Kidney glomerular epithelial cell (primary cell): ENCODE data around the gene ADAMTS16.

Experiments
- DNase-seq: peaks from one replicate; lab custom pipeline; 2025; lab: John Stamatoyannopoulos, UW

ADAMTS16 gene

GRCh38 chr5:5344606-5345005, 204.5 kb downstream of the ADAMTS16 start:
- no peak for DNase-seq

GRCh38 chr5:5347442-5347841, 207.3 kb downstream of the ADAMTS16 start:
- DNase-seq, result no peak

GRCh38 chr5:5348135-5348534, 208.0 kb downstream of the ADAMTS16 start:
- no peak for DNase-seq

GRCh38 chr5:5348576-5348975, 208.4 kb downstream of the ADAMTS16 start:
- no peak for DNase-seq

GRCh38 chr5:5350101-5350500, 210.0 kb downstream of the ADAMTS16 start:
- no peak for DNase-seq

GRCh38 chr5:5351288-5351979, 211.3 kb downstream of the ADAMTS16 start:
- DNase-seq, result no peak

- no peak for DNase-seq
Observed at GRCh38 chr5:5352675-5353074, 212.5 kb downstream of the ADAMTS16 start.

GRCh38 chr5:5353681-5354080, 213.6 kb downstream of the ADAMTS16 start:
- no peak for DNase-seq

- no peak for DNase-seq
Observed at GRCh38 chr5:5356765-5357164, 216.6 kb downstream of the ADAMTS16 start.

GRCh38 chr5:5359618-5360017, 219.5 kb downstream of the ADAMTS16 start:
- no peak for DNase-seq

GRCh38 chr5:5360363-5360940, 220.3 kb downstream of the ADAMTS16 start:
- DNase-seq, result no peak

- no peak for DNase-seq
Observed at GRCh38 chr5:5360941-5361520, 220.9 kb downstream of the ADAMTS16 start.

GRCh38 chr5:5363045-5363444, 222.9 kb downstream of the ADAMTS16 start:
- DNase-seq, result no peak

GRCh38 chr5:5364932-5365331, 224.8 kb downstream of the ADAMTS16 start:
- no peak for DNase-seq

GRCh38 chr5:5367739-5368138, 227.6 kb downstream of the ADAMTS16 start:
- no peak for DNase-seq

GRCh38 chr5:5369051-5369605, 229.0 kb downstream of the ADAMTS16 start:
- no peak for DNase-seq
